ENCODE measurements around the gene PPEF1. TPM values are rescaled to one million over a fixed set of nuclear protein-coding genes. Genes with fewer than 3 reads are reported as not detected.

The PPEF1 gene
- total and polyA plus RNA-seq, 2 of the 8 experiments (the other 6 are each of a cell fraction or from before 2014, with no cell fraction given): 0.08 to 0.30 TPM

- no peak overlapping the region for H4K91ac ChIP-seq (replicated peaks; ENCODE audit: insufficient read length, low read length)
- no peak for DNase-seq (ENCODE audit: low read depth in 1 of 2, low spot score in 2 of 2)
- no peak for FAIRE-seq
- no peaks in the 10 kb centered on the region for H3K9me3 ChIP-seq (ENCODE audit: insufficient read depth in 2 of 2, low read depth in 1 of 2, low read length in 1 of 2)
- no peak overlapping the region for H4K8ac ChIP-seq (ENCODE audit: extremely low read depth, insufficient read depth, low read length)
- H3K23me2 ChIP-seq (ENCODE audit: low read depth, low read length): no peaks in the 10 kb centered on the region
- no peak overlapping the region for H2AFZ ChIP-seq (ENCODE audit: low read length)
- POLR2A ChIA-PET (ENCODE audit: partially characterized antibody): no interaction called here
- H2BK120ac ChIP-seq (replicated peaks; ENCODE audit: low read depth, low read length): no peak overlapping the region
- H2BK15ac ChIP-seq (ENCODE audit: low read length): no peak overlapping the region
- no peak overlapping the region for H4K5ac ChIP-seq (ENCODE audit: insufficient read length, low read depth, low read length)
- no peak overlapping the region for H3K14ac ChIP-seq (ENCODE audit: insufficient read length)
- no peaks in the 10 kb centered on the region for H3K27me3 ChIP-seq (replicated peaks in 1 of 4; ENCODE audit: control insufficient read depth in 3 of 4, extremely low read depth in 1 of 4, insufficient read depth in 3 of 4, low read length in 3 of 4)
- no peak overlapping the region for H3K9ac ChIP-seq (replicated peaks in 1 of 4; ENCODE audit: extremely low read depth in 1 of 4, low read depth in 3 of 4, low read length in 3 of 4)
- no peak overlapping the region for H2BK20ac ChIP-seq (ENCODE audit: low read length)
- H3K4me3 ChIP-seq (ENCODE audit: extremely low read depth in 1 of 4, insufficient read depth in 2 of 4, low read depth in 3 of 4, low read length in 4 of 4): no peak overlapping the region
- H3K4me2 ChIP-seq (ENCODE audit: insufficient read depth in 1 of 2, low read depth in 2 of 2, low read length in 2 of 2): no peak overlapping the region
- H2AK5ac ChIP-seq (ENCODE audit: low read depth, low read length): no peak overlapping the region
- WGBS, 2 experiments (ENCODE audit: extremely low coverage in 1 of 2, insufficient coverage in 1 of 2, insufficient read length in 1 of 2, insufficient replicate concordance in 2 of 2, low coverage in 1 of 2, low lambda C conversion rate in 2 of 2, missing lambda C conversion rate in 1 of 2): 93% methylated on average over 2 of the region's 2 CpGs; no CpG with 5 or more reads in 1 of the 2 experiments
- H3K79me1 ChIP-seq (ENCODE audit: low read depth, low read length): no peaks in the 10 kb centered on the region
- H3K18ac ChIP-seq (ENCODE audit: extremely low read depth, low read length): no peak overlapping the region
- CTCF ChIA-PET (ENCODE audit: partially characterized antibody): interaction anchor here (1.4 kb wide), 1 partner anchor 17 kb away, joined by 4 read pairs; no protein-coding TSS in a partner anchor
- TF ChIP-seq TAF1 (IDR thresholded peaks at IDR 0.05; ENCODE audit: low read depth, low read length) (no peak), RNF2 (IDR thresholded peaks at IDR 0.05; ENCODE audit: borderline replicate concordance, low read depth, low read length, missing control alignments, poor library complexity, severe bottlenecking) (no peak), YY1 (IDR thresholded peaks at IDR 0.05; ENCODE audit: low read depth, low read length) (no peak), CBX5 (IDR thresholded peaks at IDR 0.05; ENCODE audit: low read depth, low read length) (no peak), HDAC2 (IDR thresholded peaks at IDR 0.05; ENCODE audit: borderline replicate concordance in 1 of 2, low read depth in 2 of 2, low read length in 2 of 2) (no peak), SIN3A (conservative IDR thresholded peaks at IDR 0.05 in 1 of 2, IDR thresholded peaks at IDR 0.05 in 1 of 2; ENCODE audit: low read depth in 1 of 2, low read length in 2 of 2) (no peak), CHD2 (IDR thresholded peaks at IDR 0.05; ENCODE audit: low read length) (no peak), GTF2F1 (IDR thresholded peaks at IDR 0.05; ENCODE audit: borderline replicate concordance, low read depth, low read length) (no peak), NRF1 (IDR thresholded peaks at IDR 0.05; ENCODE audit: low read depth, low read length) (no peak)
- no peak overlapping the region for H2BK5ac ChIP-seq (ENCODE audit: low read depth, low read length)
- H3K56ac ChIP-seq (replicated peaks; ENCODE audit: insufficient read length, low read depth, low read length): no peak overlapping the region
- no peaks in the 10 kb centered on the region for H3K79me2 ChIP-seq (ENCODE audit: control insufficient read depth in 1 of 2, insufficient read depth in 2 of 2, low read length in 2 of 2)
- H4K20me1 ChIP-seq (replicated peaks in 1 of 2; ENCODE audit: control insufficient read depth in 1 of 2, insufficient read depth in 2 of 2, low read length in 2 of 2): no peaks in the 10 kb centered on the region
- no peaks in the 10 kb centered on the region for H3K36me3 ChIP-seq (ENCODE audit: control insufficient read depth in 2 of 4, insufficient read depth in 4 of 4, low read length in 3 of 4)
- no peak overlapping the region for H3K4ac ChIP-seq (replicated peaks; ENCODE audit: insufficient read length, low read depth, low read length)
- no peak overlapping the region for H3K27ac ChIP-seq (ENCODE audit: low read depth, low read length)
- H2BK12ac ChIP-seq (ENCODE audit: low read depth, low read length): no peak overlapping the region
- peaks cover 0 to 3% (median 1%) of the 10 kb centered on the region in 4 experiments; a peak in 2 of 7 replicates for H3K4me1 ChIP-seq (replicated peaks in 1 of 4; ENCODE audit: control insufficient read depth in 3 of 4, insufficient read depth in 4 of 4, low read length in 3 of 4)
- no peak overlapping the region for H3K23ac ChIP-seq (ENCODE audit: insufficient read length)
These were observed 89.7 kb downstream of the PPEF1 start for GRCh38 chrX:18797141-18797540.

Measured in H1 (cell line).